ENCODE data around the gene CCDC171. TPM values are rescaled to one million over a fixed set of nuclear protein-coding genes. Genes with fewer than 3 reads are reported as not detected.

Gene CCDC171
- total RNA-seq, 2 experiments from 2014 or later: 10.4 to 18.2 TPM

GRCh38 chr9:15714746-15715145 is 161.9 kb downstream of the CCDC171 start:
- TF ChIP-seq EZH2phosphoT487 (IDR thresholded peaks at IDR 0.05; ENCODE audit: borderline replicate concordance, low read depth, low read length) (no peak), CTCF (conservative IDR thresholded peaks at IDR 0.05; ENCODE audit: low read length) (no peak)
- Histone ChIP-seq H3K36me3 (ENCODE audit: insufficient read depth, low read length) (no peaks in the 10 kb centered on the region), H3K27ac (ENCODE audit: low read depth, low read length, poor library complexity, severe bottlenecking) (no peak overlapping the region), H3K4me2 (ENCODE audit: low read length) (no peak overlapping the region), H2AFZ (ENCODE audit: low read length) (no peak overlapping the region), H4K20me1 (ENCODE audit: insufficient read depth, low read length) (no peaks in the 10 kb centered on the region), H3K79me2 (ENCODE audit: insufficient read depth, low read depth, low read length) (no peaks in the 10 kb centered on the region), H3K4me1 (ENCODE audit: insufficient read depth, low read length, poor library complexity, severe bottlenecking) (no peaks in the 10 kb centered on the region), H3K9me2 (ENCODE audit: insufficient read depth, low read length) (no peaks in the 10 kb centered on the region), H3K4me3 (ENCODE audit: low read depth, low read length, poor library complexity, severe bottlenecking) (no peak overlapping the region), H3K9me3 (ENCODE audit: low read length) (no peaks in the 10 kb centered on the region)
- CTCF ChIA-PET (ENCODE audit: unreplicated experiment): no interaction called here
- POLR2A ChIA-PET: interaction anchor here (0.6 to 1.2 kb wide), 2 partner anchors 8 to 501 kb away, joined by 3 to 5 read pairs; no protein-coding TSS in a partner anchor
- no peak for DNase-seq (ENCODE audit: low spot score)
- intact Hi-C loops (cut with micrococcal nuclease; ENCODE audit: unreplicated experiment): no loop called here
- BruUV-seq (replicated peaks): no TSS peak

GRCh38 chr9:15717290-15717967 is 164.6 kb downstream of the CCDC171 start:
- DNase-seq (ENCODE audit: low spot score): no peak
- Histone ChIP-seq H3K36me3 (ENCODE audit: insufficient read depth, low read length) (no peaks in the 10 kb centered on the region), H3K79me2 (ENCODE audit: insufficient read depth, low read depth, low read length) (no peaks in the 10 kb centered on the region), H3K9me3 (ENCODE audit: low read length) (no peaks in the 10 kb centered on the region), H2AFZ (ENCODE audit: low read length) (no peak overlapping the region), H3K27ac (ENCODE audit: low read depth, low read length, poor library complexity, severe bottlenecking) (no peak overlapping the region), H3K4me2 (ENCODE audit: low read length) (no peak overlapping the region), H3K9me2 (ENCODE audit: insufficient read depth, low read length) (no peaks in the 10 kb centered on the region), H4K20me1 (ENCODE audit: insufficient read depth, low read length) (no peaks in the 10 kb centered on the region), H3K4me1 (ENCODE audit: insufficient read depth, low read length, poor library complexity, severe bottlenecking) (no peaks in the 10 kb centered on the region), H3K4me3 (ENCODE audit: low read depth, low read length, poor library complexity, severe bottlenecking) (no peak overlapping the region)
- ChIA-PET POLR2A (interaction anchor here (0.6 kb wide), 1 partner anchor 13 kb away, joined by 3 read pairs; no protein-coding TSS in a partner anchor), CTCF (ENCODE audit: unreplicated experiment) (no interaction called here)
- intact Hi-C loops (cut with micrococcal nuclease; ENCODE audit: unreplicated experiment): no loop called here
- no peak for TF ChIP-seq EZH2phosphoT487 (IDR thresholded peaks at IDR 0.05; ENCODE audit: borderline replicate concordance, low read depth, low read length)
- no peak for TF ChIP-seq CTCF (conservative IDR thresholded peaks at IDR 0.05; ENCODE audit: low read length)
- BruUV-seq (replicated peaks): no TSS peak

- H3K9me3 ChIP-seq (ENCODE audit: low read length): no peaks in the 10 kb centered on the region
- no peak overlapping the region for H3K4me2 ChIP-seq (ENCODE audit: low read length)
- no peaks in the 10 kb centered on the region for H4K20me1 ChIP-seq (ENCODE audit: insufficient read depth, low read length)
- H3K79me2 ChIP-seq (ENCODE audit: insufficient read depth, low read depth, low read length): no peaks in the 10 kb centered on the region
- H3K4me1 ChIP-seq (ENCODE audit: insufficient read depth, low read length, poor library complexity, severe bottlenecking): no peaks in the 10 kb centered on the region
- intact Hi-C loops (cut with micrococcal nuclease; ENCODE audit: unreplicated experiment): no loop called here
- no peaks in the 10 kb centered on the region for H3K36me3 ChIP-seq (ENCODE audit: insufficient read depth, low read length)
- no peak for DNase-seq (ENCODE audit: low spot score)
- no peak overlapping the region for H3K27ac ChIP-seq (ENCODE audit: low read depth, low read length, poor library complexity, severe bottlenecking)
- BruUV-seq (replicated peaks): no TSS peak
- ChIA-PET POLR2A (no interaction called here), CTCF (ENCODE audit: unreplicated experiment) (no interaction called here)
- H3K9me2 ChIP-seq (ENCODE audit: insufficient read depth, low read length): no peaks in the 10 kb centered on the region
- no peak for TF ChIP-seq EZH2phosphoT487 (IDR thresholded peaks at IDR 0.05; ENCODE audit: borderline replicate concordance, low read depth, low read length)
- no peak for TF ChIP-seq CTCF (conservative IDR thresholded peaks at IDR 0.05; ENCODE audit: low read length)
- no peak overlapping the region for H3K4me3 ChIP-seq (ENCODE audit: low read depth, low read length, poor library complexity, severe bottlenecking)
- no peak overlapping the region for H2AFZ ChIP-seq (ENCODE audit: low read length)
These were observed 165.6 kb downstream of the CCDC171 start for GRCh38 chr9:15718423-15718822.
